Measurements from ENCODE around the gene CLTB. TPM values are rescaled to one million over a fixed set of nuclear protein-coding genes. Genes with fewer than 3 reads are reported as not detected.

Gene CLTB
- total RNA-seq, 1 experiment from 2014 or later: 58.6 TPM

DNA sequence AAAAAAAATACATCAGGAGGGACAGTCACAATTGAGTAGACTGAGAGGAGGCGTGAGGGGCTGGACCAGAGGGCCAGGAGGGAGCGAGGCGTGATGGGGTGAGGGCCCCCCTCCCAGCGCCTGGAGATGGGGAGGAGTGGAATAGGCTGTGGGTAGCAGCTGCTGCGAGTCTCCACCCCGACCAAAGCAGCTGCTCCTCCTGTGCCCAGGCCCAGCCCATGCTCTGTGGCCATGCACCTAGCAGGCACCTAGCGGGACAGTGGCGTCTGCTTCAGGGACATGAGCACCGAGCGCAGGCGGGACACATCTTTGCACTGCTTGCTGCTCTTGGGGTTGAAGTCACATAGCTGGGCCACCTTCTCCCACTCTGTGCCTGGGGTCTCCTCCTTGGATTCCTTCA lies 23.8 kb downstream of the CLTB start:
- TF ChIP-seq POLR2A (IDR thresholded peaks at IDR 0.05; ENCODE audit: borderline replicate concordance, extremely low read depth, insufficient read depth, insufficient read length): no peak
- TF ChIP-seq YY1 (IDR thresholded peaks at IDR 0.05; ENCODE audit: extremely low read depth, insufficient replicate concordance, low read depth, low read length): no peak
- TF ChIP-seq, protein P1, sequence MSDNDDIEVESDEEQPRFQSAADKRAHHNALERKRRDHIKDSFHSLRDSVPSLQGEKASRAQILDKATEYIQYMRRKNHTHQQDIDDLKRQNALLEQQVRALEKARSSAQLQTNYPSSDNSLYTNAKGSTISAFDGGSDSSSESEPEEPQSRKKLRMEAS (IDR thresholded peaks at IDR 0.05): no peak
- no peak for TF ChIP-seq FOSL1 (IDR thresholded peaks at IDR 0.05; ENCODE audit: low read depth)
- TF ChIP-seq ELF1 (IDR thresholded peaks at IDR 0.05; ENCODE audit: borderline replicate concordance, low read depth): no peak
- TF ChIP-seq ZFX (IDR thresholded peaks at IDR 0.05): no peak
- no peak for TF ChIP-seq CBX3 (IDR thresholded peaks at IDR 0.05; ENCODE audit: low read depth)
- TF ChIP-seq JUND (IDR thresholded peaks at IDR 0.05): no peak
- TF ChIP-seq, protein P2, sequence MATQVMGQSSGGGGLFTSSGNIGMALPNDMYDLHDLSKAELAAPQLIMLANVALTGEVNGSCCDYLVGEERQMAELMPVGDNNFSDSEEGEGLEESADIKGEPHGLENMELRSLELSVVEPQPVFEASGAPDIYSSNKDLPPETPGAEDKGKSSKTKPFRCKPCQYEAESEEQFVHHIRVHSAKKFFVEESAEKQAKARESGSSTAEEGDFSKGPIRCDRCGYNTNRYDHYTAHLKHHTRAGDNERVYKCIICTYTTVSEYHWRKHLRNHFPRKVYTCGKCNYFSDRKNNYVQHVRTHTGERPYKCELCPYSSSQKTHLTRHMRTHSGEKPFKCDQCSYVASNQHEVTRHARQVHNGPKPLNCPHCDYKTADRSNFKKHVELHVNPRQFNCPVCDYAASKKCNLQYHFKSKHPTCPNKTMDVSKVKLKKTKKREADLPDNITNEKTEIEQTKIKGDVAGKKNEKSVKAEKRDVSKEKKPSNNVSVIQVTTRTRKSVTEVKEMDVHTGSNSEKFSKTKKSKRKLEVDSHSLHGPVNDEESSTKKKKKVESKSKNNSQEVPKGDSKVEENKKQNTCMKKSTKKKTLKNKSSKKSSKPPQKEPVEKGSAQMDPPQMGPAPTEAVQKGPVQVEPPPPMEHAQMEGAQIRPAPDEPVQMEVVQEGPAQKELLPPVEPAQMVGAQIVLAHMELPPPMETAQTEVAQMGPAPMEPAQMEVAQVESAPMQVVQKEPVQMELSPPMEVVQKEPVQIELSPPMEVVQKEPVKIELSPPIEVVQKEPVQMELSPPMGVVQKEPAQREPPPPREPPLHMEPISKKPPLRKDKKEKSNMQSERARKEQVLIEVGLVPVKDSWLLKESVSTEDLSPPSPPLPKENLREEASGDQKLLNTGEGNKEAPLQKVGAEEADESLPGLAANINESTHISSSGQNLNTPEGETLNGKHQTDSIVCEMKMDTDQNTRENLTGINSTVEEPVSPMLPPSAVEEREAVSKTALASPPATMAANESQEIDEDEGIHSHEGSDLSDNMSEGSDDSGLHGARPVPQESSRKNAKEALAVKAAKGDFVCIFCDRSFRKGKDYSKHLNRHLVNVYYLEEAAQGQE (IDR thresholded peaks at IDR 0.05; ENCODE audit: low read depth): no peak
- TF ChIP-seq ZNF274 (IDR thresholded peaks at IDR 0.05; ENCODE audit: low read depth, low read length): no peak
- no peak for TF ChIP-seq SRF (IDR thresholded peaks at IDR 0.05; ENCODE audit: low read depth)
- no peak for TF ChIP-seq EZH2phosphoT487 (IDR thresholded peaks at IDR 0.05; ENCODE audit: borderline replicate concordance)
- TF ChIP-seq POLR2AphosphoS5 (IDR thresholded peaks at IDR 0.05; ENCODE audit: low read depth, low read length): no peak
- no peak for TF ChIP-seq CEBPB (IDR thresholded peaks at IDR 0.05; ENCODE audit: low read depth)
- no peak for TF ChIP-seq SP1 (IDR thresholded peaks at IDR 0.05; ENCODE audit: low read depth)
- no peak overlapping the region for H3K4me2 ChIP-seq (ENCODE audit: low read length)
- H3K9ac ChIP-seq (ENCODE audit: low read length): no peak overlapping the region
- DNase-seq (ENCODE audit: low read depth, low spot score): no peak
- H3K27me3 ChIP-seq (ENCODE audit: insufficient read depth, low read length): no peaks in the 10 kb centered on the region
- no peak overlapping the region for H3K27ac ChIP-seq (ENCODE audit: low read depth, low read length)
- ChIA-PET RAD21 (ENCODE audit: low non-redundant PET in 1 of 2, low total read pairs in 2 of 2, uncharacterized antibody in 2 of 2, unreplicated experiment in 2 of 2) (no interaction called here), POLR2A (no interaction called here), CTCF (no interaction called here)
- BruUV-seq (replicated peaks): no TSS peak
- no peaks in the 10 kb centered on the region for H4K20me1 ChIP-seq (ENCODE audit: insufficient read depth)
- intact Hi-C loops (cut with micrococcal nuclease): no loop called here
- no peaks in the 10 kb centered on the region for H3K9me3 ChIP-seq (ENCODE audit: control insufficient read depth in 1 of 2, insufficient read depth in 1 of 2, low read depth in 1 of 2, low read length in 2 of 2)
- no peak overlapping the region for H3K4me3 ChIP-seq (replicated peaks in 1 of 2; ENCODE audit: low read depth in 1 of 2, low read length in 2 of 2)
- H3K79me2 ChIP-seq (ENCODE audit: insufficient read depth, low read length): peaks cover 28% of the 10 kb centered on the region
- peaks cover 2 to 11% of the 10 kb centered on the region in 2 experiments; a peak in 2 of 4 replicates for H3K36me3 ChIP-seq (ENCODE audit: control insufficient read depth in 1 of 2, insufficient read depth in 2 of 2, low read length in 2 of 2)
- peaks cover 2 to 10% of the 10 kb centered on the region in 2 experiments; a peak in 2 of 4 replicates for H3K4me1 ChIP-seq (ENCODE audit: control insufficient read depth in 1 of 2, insufficient read depth in 2 of 2, low read length in 2 of 2)
- H3K9me2 ChIP-seq (ENCODE audit: insufficient read depth): no peaks in the 10 kb centered on the region
- no peak overlapping the region for H2AFZ ChIP-seq (ENCODE audit: low read depth, low read length, poor library complexity, severe bottlenecking)
- no peak for ATAC-seq
